GM19240 (cell line): ENCODE measurements around the gene CHN2.
"Not testable (repeated sequence)": the region's sequence is repeated elsewhere in the genome, so short reads cannot be mapped to it uniquely, and the experiment has no call there.

Experiments used
- DNase-seq: peaks from one replicate; pipeline ENCODE4 v3.0.0; 2011; ENCODE audit warnings: low spot score; ENCODE audit not compliant: insufficient read length

The CHN2 gene

GRCh38 chr7:29255906-29256692 is 61.5 kb downstream of the CHN2 start:
- no peak for DNase-seq

- DNase-seq = no peak
These were observed 62.1 kb downstream of the CHN2 start for GRCh38 chr7:29256693-29257002.

GRCh38 chr7:29258951-29259350 is 64.4 kb downstream of the CHN2 start:
- no peak for DNase-seq

- no peak for DNase-seq
These were observed 67.8 kb downstream of the CHN2 start for GRCh38 chr7:29262191-29262917.

GRCh38 chr7:29263601-29264207 is 69.1 kb downstream of the CHN2 start:
- not testable (repeated sequence) for DNase-seq

- no peak for DNase-seq
These were observed 70.8 kb downstream of the CHN2 start for GRCh38 chr7:29265208-29265923.

GRCh38 chr7:29269935-29270334 is 75.4 kb downstream of the CHN2 start:
- no peak for DNase-seq

- DNase-seq = no peak
These were observed 76.2 kb downstream of the CHN2 start for GRCh38 chr7:29270594-29271318.

GRCh38 chr7:29271319-29271658 is 76.7 kb downstream of the CHN2 start:
- no peak for DNase-seq

- no peak for DNase-seq
These were observed 77.5 kb downstream of the CHN2 start for GRCh38 chr7:29272057-29272456.

- no peak for DNase-seq
These were observed 79.8 kb downstream of the CHN2 start for GRCh38 chr7:29274146-29275017.

- no peak for DNase-seq
These were observed 80.4 kb downstream of the CHN2 start for GRCh38 chr7:29275018-29275318.

GRCh38 chr7:29275493-29275892 is 80.9 kb downstream of the CHN2 start:
- no peak for DNase-seq

- DNase-seq = no peak
These were observed 81.6 kb downstream of the CHN2 start for GRCh38 chr7:29276199-29276598.

- no peak for DNase-seq
These were observed 82.2 kb downstream of the CHN2 start for GRCh38 chr7:29276806-29277205.

- DNase-seq = no peak
These were observed 83.1 kb downstream of the CHN2 start for GRCh38 chr7:29277436-29278215.

- no peak for DNase-seq
These were observed 83.9 kb downstream of the CHN2 start for GRCh38 chr7:29278337-29279069.

GRCh38 chr7:29281782-29282541 is 87.4 kb downstream of the CHN2 start:
- DNase-seq = no peak
